GDM1 (cell line): ENCODE measurements around the gene FLNB.

Source experiments
- DNase-seq: peaks from one replicate; lab custom pipeline; 2025; lab: John Stamatoyannopoulos, UW

FLNB gene

GRCh38 chr3:58010562-58010961 is 2.3 kb downstream of the FLNB start:
- no peak for DNase-seq

GRCh38 chr3:58011580-58011979 is 3.4 kb downstream of the FLNB start:
- no peak for DNase-seq

GRCh38 chr3:58012302-58012701 is 4.1 kb downstream of the FLNB start:
- DNase-seq = no peak

GRCh38 chr3:58013099-58013498 is 4.9 kb downstream of the FLNB start:
- no peak for DNase-seq

GRCh38 chr3:58013973-58014649 is 5.9 kb downstream of the FLNB start:
- DNase-seq = no peak

- no peak for DNase-seq
These were observed 7.3 kb downstream of the FLNB start for GRCh38 chr3:58015520-58015915.

GRCh38 chr3:58016710-58017109 is 8.5 kb downstream of the FLNB start:
- no peak for DNase-seq

- DNase-seq = no peak
These were observed 10.9 kb downstream of the FLNB start for GRCh38 chr3:58018892-58019742.

GRCh38 chr3:58020783-58021071 is 12.5 kb downstream of the FLNB start:
- DNase-seq = no peak

- no peak for DNase-seq
These were observed 13.1 kb downstream of the FLNB start for GRCh38 chr3:58021072-58021959.

- no peak for DNase-seq
These were observed 13.7 kb downstream of the FLNB start for GRCh38 chr3:58021962-58022361.

- no peak for DNase-seq
These were observed 14.3 kb downstream of the FLNB start for GRCh38 chr3:58022490-58022889.

- DNase-seq = no peak
These were observed 15.3 kb downstream of the FLNB start for GRCh38 chr3:58023531-58023930.

- no peak for DNase-seq
These were observed 17.2 kb downstream of the FLNB start for GRCh38 chr3:58025406-58025805.

GRCh38 chr3:58025837-58026569 is 17.8 kb downstream of the FLNB start:
- DNase-seq = no peak

- no peak for DNase-seq
These were observed 18.4 kb downstream of the FLNB start for GRCh38 chr3:58026598-58026997.

- DNase-seq = no peak
These were observed 19.6 kb downstream of the FLNB start for GRCh38 chr3:58027704-58028317.

GRCh38 chr3:58028902-58029301 is 20.7 kb downstream of the FLNB start:
- DNase-seq = no peak

GRCh38 chr3:58029842-58030584 is 21.8 kb downstream of the FLNB start:
- no peak for DNase-seq

- DNase-seq = no peak
These were observed 24.0 kb downstream of the FLNB start for GRCh38 chr3:58032186-58032585.
